Measurements from ENCODE around the gene FAM227B.

DNA sequence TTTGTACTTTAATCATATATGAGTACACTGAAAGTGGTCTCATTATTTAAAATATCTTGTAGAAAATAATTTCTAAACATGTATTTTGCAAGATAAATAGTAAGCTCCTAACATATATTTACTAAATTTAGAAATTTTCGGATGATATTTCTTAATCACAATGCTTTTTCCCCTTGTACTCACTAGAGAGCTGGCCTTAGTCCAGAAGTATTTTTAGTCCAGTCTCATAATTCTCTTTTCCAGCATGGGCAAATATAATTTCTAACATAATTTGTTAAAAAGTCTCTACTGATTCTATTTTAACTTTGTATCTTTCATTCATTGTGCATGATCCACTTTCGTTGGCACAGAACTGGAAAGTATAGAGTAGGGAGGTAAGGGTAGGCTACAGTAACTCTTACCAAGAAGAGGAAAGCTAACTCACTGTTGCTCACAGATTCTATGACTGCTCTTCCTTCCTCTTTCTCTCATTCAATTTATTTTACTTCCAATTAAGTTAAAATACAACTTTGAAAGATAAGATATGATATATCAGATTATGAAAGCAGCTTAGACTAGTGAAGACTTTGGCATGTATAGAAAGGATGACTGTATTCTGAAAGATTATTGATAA is 158.3 kb downstream of the FAM227B start:
- TF ChIP-seq, protein P1, sequence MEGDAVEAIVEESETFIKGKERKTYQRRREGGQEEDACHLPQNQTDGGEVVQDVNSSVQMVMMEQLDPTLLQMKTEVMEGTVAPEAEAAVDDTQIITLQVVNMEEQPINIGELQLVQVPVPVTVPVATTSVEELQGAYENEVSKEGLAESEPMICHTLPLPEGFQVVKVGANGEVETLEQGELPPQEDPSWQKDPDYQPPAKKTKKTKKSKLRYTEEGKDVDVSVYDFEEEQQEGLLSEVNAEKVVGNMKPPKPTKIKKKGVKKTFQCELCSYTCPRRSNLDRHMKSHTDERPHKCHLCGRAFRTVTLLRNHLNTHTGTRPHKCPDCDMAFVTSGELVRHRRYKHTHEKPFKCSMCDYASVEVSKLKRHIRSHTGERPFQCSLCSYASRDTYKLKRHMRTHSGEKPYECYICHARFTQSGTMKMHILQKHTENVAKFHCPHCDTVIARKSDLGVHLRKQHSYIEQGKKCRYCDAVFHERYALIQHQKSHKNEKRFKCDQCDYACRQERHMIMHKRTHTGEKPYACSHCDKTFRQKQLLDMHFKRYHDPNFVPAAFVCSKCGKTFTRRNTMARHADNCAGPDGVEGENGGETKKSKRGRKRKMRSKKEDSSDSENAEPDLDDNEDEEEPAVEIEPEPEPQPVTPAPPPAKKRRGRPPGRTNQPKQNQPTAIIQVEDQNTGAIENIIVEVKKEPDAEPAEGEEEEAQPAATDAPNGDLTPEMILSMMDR (optimal IDR thresholded peaks at IDR 0.05 in 1 of 3, IDR thresholded peaks at IDR 0.05 in 1 of 3, conservative IDR thresholded peaks at IDR 0.05 in 1 of 3; ENCODE audit: extremely low read depth in 1 of 3, insufficient read depth in 2 of 3, low read length in 3 of 3), result no peak
- no peak for TF ChIP-seq EZH2 (IDR thresholded peaks at IDR 0.05; ENCODE audit: low read length)
